Measurements from ENCODE around the gene PRODH2.
"Not testable (repeated sequence)": the region's sequence is repeated elsewhere in the genome, so short reads cannot be mapped to it uniquely, and the experiment has no call there.

The PRODH2 gene

DNA sequence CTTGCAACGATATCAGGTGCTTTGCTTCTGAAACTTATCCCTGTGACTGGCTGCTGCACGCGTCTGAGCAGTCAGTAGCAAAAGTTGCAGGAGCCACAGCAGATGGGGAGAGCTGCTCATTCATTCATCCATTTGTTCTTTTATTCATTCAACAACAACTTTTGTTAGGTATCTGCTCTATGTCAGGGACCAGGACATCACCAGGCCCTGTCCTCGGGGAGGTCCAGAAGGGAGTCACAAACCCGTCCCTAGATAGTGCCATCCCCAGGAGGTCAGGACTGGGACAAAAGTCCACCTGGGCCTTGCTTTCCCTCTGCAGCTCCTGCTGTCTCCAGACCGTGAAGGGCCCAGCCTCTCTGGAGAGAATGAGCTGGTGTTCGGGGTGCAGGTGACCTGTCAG lies 34.7 kb downstream of the PRODH2 start:
- no peak for DNase-seq

DNA sequence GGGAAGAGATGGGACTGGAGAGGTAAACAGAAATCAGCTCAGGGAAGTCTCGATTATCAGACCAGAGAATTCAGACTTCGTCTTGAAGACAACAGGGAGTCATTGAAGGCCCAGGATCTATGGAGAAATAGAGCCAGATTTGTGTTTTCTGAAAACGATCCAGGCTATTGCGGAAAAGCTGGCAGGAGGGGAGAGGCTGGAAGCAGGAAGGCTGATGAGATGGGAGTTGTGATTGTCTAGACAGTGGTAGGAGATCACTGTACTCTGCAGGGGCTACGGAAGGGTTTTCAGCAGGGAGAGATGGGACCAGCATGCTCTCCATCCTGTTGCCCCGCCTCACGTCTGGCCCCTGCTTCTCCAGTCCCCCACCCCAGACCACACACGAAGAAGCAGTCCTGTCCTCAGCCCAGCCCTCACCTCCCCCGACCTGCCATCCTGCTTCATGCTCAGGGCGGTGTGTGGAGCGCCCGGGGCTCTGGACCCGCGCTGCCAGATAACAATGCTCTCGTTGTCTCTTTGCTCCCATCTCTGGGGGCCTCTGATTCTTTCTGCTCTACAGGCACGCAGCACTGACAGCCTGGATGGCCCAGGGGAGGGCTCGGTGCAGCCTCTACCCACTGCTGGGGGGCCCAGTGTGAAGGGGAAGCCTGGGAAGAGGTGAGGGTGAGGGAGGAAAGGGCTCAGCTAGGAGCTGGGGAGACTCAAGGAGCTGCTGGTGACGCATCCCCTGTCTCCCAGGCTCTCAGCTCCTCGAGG lies 35.4 kb downstream of the PRODH2 start:
- DNase-seq: no peak

DNA sequence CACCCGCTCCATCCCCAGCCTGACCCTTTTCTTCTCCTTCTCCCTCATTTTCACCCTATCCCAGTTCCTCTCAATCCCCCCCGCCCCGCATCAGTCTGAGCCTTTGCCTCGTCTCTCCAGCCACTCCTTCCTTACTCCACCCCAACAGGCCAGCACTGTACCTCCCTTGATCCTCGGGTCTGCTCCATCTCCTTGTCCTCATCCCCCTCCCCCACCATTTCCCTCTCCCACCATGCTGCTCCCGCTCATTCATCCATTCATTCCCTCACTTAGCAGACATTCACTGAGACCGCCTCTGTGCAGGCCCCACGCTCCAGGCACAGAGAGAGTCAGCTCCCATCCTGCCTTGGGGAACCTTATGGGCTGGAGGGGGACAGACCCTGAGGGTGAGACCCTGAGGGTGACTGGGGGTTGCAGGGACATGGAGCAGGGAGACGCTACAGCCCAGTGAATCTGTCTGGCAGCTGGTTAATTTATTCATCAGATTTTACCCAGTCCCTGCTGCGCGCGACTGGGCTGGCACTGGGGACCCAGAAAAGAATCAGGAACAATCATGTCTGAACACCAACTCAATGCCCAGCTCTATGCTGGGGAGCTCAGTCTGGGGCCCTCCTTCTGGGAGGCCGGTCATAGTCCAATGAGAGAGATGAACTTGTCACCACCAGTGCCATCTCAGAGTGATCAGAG lies 36.4 kb downstream of the PRODH2 start:
- no peak for DNase-seq

DNA sequence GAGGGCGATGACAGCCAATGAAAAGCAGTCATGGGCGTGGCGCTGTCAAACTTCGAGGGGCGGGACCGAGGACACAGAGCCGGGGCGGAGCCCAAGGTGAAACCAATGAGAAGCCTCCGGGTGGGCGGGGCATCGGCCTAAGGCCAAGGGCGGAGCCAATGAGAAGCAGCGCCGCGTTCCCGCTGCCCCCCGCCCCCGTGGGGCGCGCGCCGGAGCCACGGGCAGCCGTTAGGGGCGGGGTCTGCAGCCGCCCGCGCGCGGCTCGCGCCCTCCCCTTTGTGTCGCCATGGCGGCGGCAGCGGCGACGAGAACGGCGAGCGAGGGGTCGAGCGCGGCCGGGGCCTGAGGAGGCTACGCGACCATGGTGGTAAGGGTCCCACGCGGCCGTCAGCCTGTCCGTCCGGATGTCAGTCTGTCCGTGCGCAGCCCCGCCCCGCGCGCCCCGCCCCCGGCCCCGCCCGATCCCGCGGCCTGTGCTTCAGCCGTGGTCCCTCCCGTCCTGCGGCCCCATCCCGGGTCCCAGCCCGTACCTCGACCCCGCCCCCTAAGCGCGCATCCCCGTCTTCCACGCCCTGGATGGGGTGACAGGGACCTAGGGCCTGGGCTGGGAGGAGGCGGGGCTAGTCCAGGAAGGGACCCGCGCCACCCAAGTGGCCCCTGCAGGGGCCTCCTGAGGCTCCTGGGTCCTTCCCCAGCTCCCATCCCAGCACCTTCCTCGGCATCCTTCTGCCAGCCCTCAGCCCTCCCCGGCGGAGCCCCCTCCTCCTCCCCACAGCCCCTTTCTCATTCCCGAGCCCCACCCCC lies 37.1 kb downstream of the PRODH2 start, which contains the start of gene ARHGAP33:
ARHGAP33 (plus strand) TSS at position 267 of the 804 bp plus-strand sequence; CDS start at position 362, 95 bp downstream.
- DNase-seq: peak; percentile 85 to 94

DNA sequence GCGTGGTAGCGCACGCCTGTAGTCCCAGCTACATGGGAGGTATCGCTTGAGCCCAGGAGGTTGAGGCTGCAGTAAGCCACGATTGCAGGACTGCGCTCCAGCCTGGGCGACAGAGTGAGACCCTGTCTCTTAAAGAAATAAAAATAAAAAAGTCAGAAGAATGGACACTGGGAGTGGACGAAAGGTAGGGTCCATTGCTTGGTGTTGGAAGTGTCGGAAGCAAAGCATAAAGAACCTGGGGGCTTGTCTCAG lies 37.7 kb downstream of the PRODH2 start:
- no peak for DNase-seq

DNA sequence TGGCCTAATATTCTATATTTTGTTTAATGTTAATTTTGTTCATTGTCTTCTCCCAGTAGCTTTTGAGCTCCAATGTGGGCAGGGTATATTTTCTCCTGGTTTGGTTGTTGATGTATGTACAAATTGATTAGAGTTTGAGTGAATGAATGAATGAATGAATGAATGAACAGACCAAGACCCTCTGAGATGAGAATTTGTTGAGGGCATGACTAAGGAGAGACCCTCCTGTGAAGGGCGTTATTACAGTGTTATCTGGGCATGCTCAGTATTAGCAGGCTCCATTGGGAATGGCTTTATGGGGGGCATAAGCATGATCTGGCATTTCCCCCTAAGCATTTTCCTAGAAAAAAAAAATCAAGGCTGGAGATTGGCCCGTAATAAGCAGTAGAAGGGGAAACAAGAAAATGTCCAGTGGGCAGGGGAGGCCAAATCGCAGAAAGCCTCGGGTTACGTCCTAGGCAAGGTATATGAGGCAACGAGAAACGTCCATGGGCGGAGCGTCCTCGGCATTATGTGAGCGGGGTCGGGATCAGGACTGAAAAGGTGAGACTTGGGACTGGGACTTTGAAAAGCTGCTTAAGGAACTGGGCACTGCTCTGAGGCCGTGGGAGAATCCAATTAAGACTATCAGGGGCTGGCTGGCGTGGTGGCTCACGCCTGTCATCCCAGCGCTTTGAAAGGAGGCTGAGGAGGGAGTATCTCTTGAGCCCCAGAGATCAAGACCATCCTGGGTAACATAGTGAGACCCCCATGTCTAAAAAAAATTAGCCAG lies 38.2 kb downstream of the PRODH2 start:
- DNase-seq: no peak

DNA sequence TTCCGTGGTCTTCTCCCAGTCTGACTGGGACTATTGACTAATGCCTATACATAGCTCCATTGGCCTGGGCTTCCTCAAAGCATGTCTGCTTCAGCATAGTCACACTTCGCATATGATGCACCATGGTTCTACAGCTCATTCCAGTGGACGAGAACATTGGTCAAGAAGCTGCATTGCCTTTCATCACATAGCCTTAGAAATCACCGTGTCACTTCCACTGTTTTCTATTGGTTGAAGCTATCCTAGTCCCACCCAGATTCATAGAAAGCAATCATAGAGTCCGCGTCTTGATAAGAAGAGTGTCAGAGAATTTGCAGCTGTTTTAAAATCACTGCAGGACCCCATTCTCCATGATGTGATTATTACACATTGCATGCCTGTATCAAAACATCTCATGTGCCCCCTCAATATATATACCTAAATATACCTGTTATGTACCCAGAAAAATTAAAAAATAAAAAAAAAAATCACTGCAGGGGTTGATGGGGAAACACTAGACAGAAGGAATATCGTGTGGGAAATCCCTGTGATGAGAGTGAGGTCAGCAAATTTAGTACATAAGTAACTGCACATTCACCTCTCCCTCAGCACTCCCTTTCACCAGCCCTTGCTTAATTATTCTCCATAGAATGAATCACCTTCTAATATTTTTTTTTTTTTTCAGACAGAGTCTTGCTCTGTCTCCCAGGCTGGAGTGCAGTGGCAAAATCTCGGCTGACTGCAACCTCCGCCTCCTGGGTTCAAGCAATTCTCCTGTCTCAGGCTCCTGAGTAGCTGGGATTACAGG lies 39.4 kb downstream of the PRODH2 start:
- no peak for DNase-seq

DNA sequence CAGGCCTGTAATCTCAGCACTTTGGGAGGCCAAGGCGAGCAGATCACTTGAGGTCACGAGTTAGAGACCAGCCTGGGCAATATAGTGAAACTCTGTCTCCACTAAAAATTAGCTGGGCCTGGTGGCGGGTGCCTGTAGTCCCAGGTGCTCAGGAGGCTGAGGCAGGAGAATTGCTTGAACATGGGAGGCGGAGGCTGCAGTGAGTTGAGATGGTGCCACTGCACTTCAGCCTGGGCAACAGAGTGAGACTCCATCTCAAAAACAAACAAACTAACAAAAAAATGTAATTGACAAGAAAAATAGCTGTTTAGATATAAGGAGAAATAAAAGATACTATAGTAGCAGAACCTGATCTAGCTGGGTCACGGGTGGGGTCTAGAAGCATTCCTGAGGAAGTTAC lies 40.3 kb downstream of the PRODH2 start:
- DNase-seq: not testable (repeated sequence)

DNA sequence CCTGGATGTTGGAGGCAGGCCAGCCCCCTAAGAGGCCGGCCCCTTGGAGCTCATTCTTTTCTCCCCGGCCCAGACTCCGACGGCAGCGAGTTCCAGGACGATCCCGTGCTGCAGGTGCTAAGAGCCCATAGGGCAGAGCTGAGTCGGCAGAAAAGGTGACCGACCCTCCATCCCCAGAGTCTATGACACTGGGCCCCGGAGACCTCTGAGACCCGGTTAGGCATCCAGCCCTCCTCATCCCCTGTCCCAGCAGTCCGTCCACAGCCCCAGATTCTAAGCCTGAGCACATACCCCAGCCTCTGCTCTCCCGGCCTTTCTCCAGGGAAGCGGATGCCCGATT lies 44.6 kb downstream of the PRODH2 start:
- DNase-seq: no peak

DNA sequence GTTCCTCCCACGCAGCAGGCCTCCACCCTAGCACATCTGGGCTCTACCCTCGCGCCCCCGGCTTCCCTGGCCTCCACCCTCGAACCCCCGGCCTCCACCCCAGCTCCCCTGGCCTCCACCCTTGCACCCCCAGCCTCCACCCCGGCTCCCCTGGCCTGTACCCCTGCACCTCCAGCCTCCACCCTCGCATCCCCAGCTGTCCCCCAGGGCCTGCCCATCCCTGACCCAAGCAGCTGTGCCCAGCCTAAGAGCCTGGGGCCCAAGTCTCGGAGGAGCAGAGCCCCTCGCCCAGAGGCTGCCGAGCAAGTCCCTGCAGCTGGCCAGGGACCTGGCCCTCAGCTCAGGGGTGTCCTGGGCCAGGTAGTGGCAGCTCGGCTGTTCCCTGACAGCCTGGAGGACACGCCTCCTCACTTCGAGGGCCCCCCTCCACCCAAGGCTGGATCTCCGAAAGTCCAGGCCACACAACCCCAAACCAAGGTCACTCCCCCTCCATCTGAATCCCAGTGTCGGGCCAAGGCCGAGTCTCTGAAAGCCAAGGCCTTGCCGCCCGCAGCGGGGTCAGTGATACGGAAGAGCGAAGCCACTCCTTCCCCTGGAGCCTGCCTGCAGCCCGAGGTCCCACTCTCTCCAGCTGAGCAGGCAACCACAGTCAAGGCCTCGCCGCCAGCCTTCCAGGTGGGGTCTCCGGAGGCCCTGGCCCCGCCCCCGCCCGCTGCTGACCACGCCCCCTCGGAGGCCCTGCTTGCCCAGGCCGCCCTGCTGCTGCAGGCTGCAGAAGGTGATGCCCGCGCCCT lies 45.2 kb downstream of the PRODH2 start:
- DNase-seq: no peak

DNA sequence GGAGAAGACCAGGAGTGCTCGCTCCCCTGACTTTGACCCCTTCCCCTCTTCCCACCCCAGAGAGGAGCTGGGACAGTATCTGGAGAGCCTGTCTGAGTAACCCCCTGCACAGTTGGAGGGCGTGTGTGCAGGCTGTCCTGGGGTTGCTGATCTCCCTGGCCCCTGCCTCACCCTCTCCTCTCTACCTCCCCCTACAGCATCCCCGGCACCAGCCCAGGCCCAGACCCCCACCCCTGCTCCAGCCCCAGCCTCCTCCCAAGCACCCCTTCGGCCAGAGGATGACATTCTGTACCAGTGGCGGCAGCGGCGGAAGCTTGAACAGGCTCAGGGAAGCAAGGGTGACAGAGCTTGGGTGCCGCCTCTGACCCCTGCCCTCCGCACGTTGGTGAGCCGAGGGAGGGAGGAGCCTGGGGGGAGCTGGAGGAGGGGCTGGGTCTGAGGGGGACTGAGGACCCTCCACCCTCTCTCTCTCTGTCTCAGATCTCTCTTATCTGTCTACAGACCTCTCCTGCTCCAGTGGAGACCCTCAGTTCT lies 46.0 kb downstream of the PRODH2 start:
- DNase-seq: no peak

DNA sequence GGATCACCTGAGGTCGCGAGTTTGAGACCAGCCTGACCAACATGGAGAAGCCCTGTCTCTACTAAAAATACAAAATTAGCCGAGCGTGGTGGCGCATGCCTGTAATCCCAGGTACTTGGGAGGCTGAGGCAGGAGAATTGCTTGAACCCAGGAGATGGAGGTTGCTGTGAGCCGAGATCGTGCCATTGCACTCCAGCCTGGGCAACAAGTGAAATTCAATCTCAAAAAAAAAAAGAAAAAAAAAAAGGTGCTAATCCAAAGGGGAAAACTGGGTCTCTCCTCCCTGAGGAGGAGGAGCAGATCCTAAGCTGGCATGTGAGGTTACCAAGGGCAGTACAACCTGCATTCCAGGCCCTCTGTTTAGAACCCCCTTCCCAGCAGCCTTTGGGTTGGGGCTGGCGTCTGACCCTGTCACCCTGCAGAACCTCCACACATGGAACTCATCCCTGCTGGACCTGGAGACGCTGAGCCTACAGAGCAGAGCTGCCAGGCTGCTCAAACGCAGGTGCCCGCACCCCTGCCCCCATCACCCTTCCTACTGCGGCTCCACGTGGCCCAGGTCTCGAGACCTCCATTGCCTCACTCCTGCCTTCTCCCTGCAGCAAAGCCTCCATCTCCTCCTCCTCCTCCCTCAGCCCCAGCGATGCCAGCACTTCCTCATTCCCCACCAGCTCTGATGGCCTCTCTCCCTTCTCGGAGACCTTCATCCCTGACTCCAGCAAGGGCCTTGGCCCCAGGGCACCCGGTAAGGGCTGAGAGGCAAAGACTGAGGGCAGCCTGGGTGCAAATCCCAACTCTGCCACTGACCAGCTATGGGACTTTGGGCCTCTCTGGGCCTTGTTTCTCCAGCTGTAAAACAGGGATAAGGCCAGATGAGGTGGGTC lies 48.0 kb downstream of the PRODH2 start:
- no peak for DNase-seq

DNA sequence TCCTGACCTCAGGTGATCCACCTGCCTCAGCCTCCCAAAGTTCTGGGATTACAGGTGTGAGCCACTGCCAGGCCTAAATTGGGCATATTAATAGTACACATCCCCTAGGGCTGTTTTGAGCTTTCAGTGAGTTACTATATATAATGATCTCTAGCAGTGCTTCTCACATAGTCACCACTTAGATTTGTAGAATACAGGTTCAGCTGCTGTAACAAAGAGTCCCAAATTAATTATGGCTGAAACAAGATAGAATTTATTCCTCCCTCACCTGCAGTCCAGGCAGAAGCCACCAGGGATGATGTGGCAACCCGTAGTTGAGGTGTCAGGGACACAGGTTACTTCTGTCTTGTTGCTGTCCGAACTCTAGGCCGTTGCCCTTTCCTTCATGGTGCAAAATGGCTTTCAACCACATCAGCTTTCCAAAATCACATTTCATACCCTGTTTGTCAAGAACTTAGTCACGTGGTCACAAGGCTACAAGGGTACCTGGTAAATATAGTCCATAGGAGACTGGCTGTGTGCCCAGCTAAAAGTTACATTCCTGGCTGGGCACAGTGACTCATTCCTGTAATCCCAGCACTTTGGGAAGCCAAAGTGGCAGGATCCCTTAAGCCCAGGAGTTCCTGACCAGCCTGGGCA lies 51.8 kb downstream of the PRODH2 start:
- DNase-seq: no peak

DNA sequence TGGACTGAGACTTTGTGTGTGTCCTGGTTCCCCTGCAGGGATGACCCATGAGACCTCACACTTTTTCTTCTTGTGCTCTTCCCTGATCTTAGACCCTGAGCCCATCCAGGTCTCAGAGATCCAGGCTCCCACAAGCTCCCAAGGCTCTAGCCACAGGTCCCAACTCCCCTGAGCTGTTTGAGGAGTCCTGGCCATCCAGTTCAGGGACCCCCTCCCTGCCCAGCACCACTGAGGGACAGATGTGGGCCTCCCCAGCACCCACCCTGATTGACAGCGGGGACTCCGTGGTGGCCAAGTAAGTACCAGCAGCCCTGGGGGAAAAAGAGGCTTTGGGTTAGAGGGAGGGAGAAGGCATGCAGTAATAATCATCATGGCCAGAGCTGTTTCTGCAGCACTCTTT lies 52.9 kb downstream of the PRODH2 start:
- no peak for DNase-seq

DNA sequence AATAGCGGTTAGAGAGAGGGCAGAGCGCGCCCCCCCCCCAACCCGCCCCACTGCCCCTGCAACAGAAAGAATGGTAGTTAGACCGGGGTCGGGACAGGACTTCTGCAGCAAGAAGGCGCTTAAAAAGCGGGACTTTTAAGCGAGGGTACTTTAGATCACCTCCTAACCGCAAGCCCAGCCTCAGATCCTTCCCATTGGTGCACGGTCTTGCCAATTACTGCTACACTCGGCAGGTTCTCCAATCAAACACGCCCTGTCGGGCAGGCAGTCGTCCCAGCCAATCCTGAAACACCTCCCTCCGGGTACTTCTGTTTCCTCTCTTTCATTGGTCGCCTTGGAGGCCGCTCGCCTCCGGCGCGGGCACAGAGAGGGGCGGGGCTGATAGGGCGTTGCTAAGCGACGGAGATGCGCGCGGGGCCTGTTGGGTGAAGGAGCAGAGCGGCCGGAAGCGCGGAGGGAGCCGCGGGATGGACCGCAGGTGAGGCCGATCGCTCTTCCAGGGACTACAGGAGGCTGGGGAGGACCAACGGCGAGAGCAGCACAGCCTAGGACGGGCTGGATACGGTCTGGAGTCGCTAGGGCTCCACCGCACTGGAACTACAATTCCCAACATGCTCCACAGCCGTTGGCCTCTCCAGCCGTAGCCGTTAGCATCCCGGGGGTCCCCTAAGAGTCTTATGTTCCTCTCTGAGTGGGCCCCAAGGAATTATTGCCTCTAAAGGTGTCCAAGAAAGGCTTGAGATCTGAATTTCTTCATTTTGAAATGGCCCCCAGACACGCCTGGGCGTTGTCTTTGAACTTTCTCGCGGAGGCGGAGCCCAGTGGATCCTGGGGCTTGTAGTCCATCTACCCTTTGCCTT lies 54.7 kb downstream of the PRODH2 start, which contains the start of gene PROSER3:
PROSER3 (plus strand) TSS at position 428 of the 860 bp plus-strand sequence; CDS start at position 468, 40 bp downstream.
- peak; percentile 82 to 99 for DNase-seq

DNA sequence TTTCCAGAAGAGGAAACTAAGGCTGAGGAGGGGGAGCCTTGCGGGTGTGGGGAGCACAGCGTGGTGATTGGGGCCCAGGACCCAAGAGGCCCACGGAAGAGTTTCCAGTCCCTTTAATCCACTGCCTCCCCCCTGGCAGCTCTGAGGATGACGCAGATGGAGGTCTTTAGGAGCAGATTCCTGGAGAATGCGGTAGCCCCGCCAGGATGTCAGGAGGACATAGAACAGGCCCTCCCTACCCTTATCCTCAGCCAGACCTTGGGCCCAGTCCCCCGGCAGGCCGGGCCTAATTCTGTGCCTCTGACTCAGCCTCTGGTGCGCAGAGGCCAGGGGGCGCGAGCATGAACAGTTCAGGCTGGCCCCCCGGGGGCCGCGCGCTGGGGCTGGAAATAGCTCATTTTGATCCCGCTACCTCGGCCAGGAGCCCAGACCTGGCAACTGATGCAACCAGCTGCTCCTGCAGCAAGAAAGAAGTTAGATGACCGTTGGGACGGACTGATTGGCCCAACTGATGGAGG lies 55.4 kb downstream of the PRODH2 start:
- DNase-seq: no peak

DNA sequence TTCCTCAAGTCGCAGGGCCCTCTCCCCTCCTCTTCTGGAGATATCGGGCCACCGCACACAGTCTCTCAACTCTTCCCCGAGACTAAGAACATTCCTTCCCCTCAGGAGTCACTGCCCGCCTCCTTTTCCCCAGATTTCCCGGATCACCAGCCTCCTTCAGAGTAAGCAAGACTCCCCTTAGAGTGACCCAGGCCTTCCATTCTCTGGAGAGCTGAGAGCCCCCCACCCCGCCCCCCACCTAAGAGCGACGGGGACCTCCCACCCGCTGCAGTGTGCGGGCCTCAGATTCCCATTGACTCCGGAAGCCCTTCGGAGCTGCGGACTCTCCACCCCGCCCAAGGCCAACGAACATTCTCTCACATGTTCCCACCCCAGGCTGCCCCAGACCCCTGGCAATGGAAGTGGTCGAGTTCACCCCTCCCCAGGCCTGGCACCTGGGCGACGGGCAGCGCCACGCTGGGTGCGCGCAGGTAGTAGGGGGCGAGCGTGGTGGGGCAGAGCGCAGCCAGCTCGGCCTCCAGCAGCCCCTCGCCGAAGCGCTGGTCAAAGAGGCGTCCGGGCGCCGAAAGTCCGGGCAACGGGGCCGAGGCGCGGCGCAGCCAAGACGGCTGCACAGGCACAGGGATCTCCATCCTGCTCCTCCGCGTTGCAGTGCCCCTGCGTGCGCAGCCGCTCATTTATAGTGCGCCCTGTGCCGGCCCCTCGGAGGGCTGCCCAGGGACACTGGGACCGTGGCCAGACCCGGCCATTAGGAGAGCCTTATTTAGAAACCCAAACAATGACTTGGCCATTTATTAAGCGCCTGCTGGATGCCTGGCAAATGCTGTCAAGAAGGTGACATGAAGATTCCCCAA lies 56.0 kb downstream of the PRODH2 start, which contains the start of gene HSPB6:
HSPB6 (minus strand) TSS at position 653 of the 854 bp plus-strand sequence; CDS start at position 632, 21 bp downstream.
- no peak for DNase-seq
